ENCODE results near the gene DYNLRB1. TPM values are rescaled to one million over a fixed set of nuclear protein-coding genes. Genes with fewer than 3 reads are reported as not detected.
"Not testable (repeated sequence)": the region's sequence is repeated elsewhere in the genome, so short reads cannot be mapped to it uniquely, and the experiment has no call there.

Gene DYNLRB1
- total RNA-seq, 1 experiment from 2014 or later, result 142 TPM

DNA sequence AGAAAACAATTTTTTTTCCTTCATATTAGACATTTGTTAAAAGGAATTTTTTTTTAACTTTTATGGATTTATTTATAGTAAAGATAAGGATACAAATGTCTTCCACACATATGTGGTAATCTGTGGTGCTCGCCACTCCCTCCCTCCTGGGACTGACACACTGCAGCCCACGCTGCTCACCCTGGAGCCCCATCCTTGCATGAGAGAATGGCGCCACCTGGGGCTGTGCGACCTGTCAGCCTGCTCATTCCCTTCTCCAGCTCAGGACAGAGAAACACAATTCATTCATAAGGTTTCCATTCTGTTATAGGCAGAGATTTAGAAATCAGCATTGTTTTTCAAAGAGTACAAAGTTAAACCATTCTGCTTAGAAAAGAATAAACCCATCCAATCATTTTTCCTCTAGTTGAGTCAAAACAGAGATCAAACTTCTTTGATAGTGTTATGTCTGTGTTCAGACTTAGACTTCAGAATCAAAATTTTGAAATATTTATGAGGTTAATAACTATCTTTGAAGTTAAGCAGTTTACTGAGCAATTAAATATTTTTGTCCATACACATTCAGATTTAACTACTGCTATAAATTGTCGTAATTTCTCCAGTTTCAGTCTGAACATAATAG is 42.8 kb upstream of the DYNLRB1 start:
- CTCF ChIA-PET, result interaction anchor here (0.9 to 1.1 kb wide), 3 partner anchors 161 to 283 kb away, joined by 3 to 8 read pairs (median 5); no protein-coding TSS in a partner anchor
- no TSS peak for BruUV-seq (replicated peaks)
- POLR2A ChIA-PET (ENCODE audit: low non-redundant PET), result no interaction called here

DNA sequence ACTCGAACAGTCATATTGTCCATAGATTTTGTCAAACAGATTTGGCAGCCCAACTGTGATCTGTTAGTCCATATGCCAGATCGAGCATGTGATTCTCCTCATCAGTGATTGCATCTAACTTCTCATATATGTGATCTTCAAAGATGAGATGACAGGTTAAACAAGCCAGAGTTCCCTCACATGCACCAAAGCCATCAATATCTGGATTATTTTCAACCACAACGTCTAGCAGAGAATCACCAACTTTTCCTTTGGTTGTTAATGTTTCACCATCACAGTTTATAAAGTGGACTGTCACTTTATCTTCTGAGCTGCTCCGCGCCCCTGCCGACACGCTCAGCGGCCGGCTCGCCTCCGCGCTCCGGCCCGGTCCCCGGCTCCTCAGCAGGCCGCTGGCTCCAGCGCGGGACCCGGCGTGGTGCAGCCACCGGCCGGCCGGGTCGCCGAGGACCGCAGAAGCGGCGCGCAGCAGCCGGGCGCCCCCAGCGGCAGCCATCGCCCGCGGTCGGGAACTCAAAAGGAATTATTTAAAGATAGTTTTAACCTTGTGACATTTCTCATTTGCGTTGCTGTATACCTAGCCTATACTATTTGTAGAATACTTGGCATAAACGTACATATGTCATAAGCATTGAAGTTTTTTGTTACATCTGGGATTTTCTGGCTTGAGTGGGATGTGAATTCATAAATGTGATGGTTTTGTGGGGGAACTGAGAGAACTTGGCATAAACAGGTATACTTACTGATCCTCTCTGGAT is 40.1 kb upstream of the DYNLRB1 start:
- no peak for TF ChIP-seq EZH2 (IDR thresholded peaks at IDR 0.05; ENCODE audit: borderline replicate concordance, low read depth, low read length, poor library complexity, severe bottlenecking)
- TF ChIP-seq, protein P1, sequence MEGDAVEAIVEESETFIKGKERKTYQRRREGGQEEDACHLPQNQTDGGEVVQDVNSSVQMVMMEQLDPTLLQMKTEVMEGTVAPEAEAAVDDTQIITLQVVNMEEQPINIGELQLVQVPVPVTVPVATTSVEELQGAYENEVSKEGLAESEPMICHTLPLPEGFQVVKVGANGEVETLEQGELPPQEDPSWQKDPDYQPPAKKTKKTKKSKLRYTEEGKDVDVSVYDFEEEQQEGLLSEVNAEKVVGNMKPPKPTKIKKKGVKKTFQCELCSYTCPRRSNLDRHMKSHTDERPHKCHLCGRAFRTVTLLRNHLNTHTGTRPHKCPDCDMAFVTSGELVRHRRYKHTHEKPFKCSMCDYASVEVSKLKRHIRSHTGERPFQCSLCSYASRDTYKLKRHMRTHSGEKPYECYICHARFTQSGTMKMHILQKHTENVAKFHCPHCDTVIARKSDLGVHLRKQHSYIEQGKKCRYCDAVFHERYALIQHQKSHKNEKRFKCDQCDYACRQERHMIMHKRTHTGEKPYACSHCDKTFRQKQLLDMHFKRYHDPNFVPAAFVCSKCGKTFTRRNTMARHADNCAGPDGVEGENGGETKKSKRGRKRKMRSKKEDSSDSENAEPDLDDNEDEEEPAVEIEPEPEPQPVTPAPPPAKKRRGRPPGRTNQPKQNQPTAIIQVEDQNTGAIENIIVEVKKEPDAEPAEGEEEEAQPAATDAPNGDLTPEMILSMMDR (conservative IDR thresholded peaks at IDR 0.05; ENCODE audit: low read depth, low read length), result peak; percentile 40; the same call in 1 of the 2 replicates
- H3K27ac ChIP-seq (ENCODE audit: low read depth, low read length, poor library complexity, severe bottlenecking), result no peak overlapping the region
- no peaks in the 10 kb centered on the region for H3K27me3 ChIP-seq (replicated peaks; ENCODE audit: insufficient read depth, low read depth, low read length, poor library complexity)
- ChIA-PET CTCF (no interaction called here), POLR2A (ENCODE audit: low non-redundant PET) (no interaction called here)
- peaks cover 37% of the 10 kb centered on the region for H3K36me3 ChIP-seq (ENCODE audit: insufficient read depth, low read length, poor library complexity, severe bottlenecking)
- H3K4me1 ChIP-seq (ENCODE audit: insufficient read depth, low read length, poor library complexity, severe bottlenecking), result no peaks in the 10 kb centered on the region
- no peaks in the 10 kb centered on the region for H3K9me3 ChIP-seq (ENCODE audit: low read depth, low read length, poor library complexity, severe bottlenecking)
- H3K4me3 ChIP-seq (ENCODE audit: low read depth, low read length, poor library complexity, severe bottlenecking), result no peak overlapping the region
- DNase-seq (ENCODE audit: low spot score), result no peak
- BruUV-seq (replicated peaks), result no TSS peak
- intact Hi-C loops (cut with micrococcal nuclease; ENCODE audit: unreplicated experiment), result no loop called here

More for the DNA sequence above, 42.8 kb upstream of the DYNLRB1 start:
- TF ChIP-seq, protein P1 (conservative IDR thresholded peaks at IDR 0.05; ENCODE audit: low read depth, low read length), result peak; percentile 55
- no peak for TF ChIP-seq EZH2 (IDR thresholded peaks at IDR 0.05; ENCODE audit: borderline replicate concordance, low read depth, low read length, poor library complexity, severe bottlenecking)
- Histone ChIP-seq H3K27me3 (replicated peaks; ENCODE audit: insufficient read depth, low read depth, low read length, poor library complexity) (no peaks in the 10 kb centered on the region), H3K4me3 (ENCODE audit: low read depth, low read length, poor library complexity, severe bottlenecking) (no peak overlapping the region), H3K4me1 (ENCODE audit: insufficient read depth, low read length, poor library complexity, severe bottlenecking) (no peaks in the 10 kb centered on the region), H3K36me3 (ENCODE audit: insufficient read depth, low read length, poor library complexity, severe bottlenecking) (peaks cover 13% of the 10 kb centered on the region), H3K9me3 (ENCODE audit: low read depth, low read length, poor library complexity, severe bottlenecking) (no peaks in the 10 kb centered on the region), H3K27ac (ENCODE audit: low read depth, low read length, poor library complexity, severe bottlenecking) (no peak overlapping the region)
- DNase-seq (ENCODE audit: low spot score), result peak; percentile 64
- intact Hi-C loops (cut with micrococcal nuclease; ENCODE audit: unreplicated experiment), result loop anchor here (5.0 kb wide), 1 partner anchor 161 kb away; no protein-coding TSS in a partner anchor

DNA sequence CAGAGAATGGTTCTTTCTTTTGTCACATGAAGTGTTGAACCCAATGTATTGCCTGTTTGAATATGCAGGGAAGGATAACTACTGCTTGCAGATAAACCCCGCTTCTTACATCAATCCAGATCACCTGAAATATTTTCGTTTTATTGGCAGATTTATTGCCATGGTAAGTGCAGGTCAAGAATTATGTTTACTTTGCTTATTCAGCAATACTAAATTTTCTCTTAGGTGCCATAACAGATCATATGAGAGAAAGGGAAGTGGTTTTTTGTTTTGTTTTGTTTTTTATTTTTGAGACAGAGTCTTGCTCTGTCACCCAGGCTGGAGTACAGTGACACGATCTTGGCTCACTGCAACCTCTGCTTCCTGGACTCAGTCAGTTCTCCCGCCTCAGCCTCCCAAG is 36.6 kb upstream of the DYNLRB1 start:
- no peak for TF ChIP-seq EZH2 (IDR thresholded peaks at IDR 0.05; ENCODE audit: borderline replicate concordance, low read depth, low read length, poor library complexity, severe bottlenecking)
- TF ChIP-seq, protein P1 (conservative IDR thresholded peaks at IDR 0.05; ENCODE audit: low read depth, low read length), result no peak
- Histone ChIP-seq H3K27me3 (replicated peaks; ENCODE audit: insufficient read depth, low read depth, low read length, poor library complexity) (no peaks in the 10 kb centered on the region), H3K4me3 (ENCODE audit: low read depth, low read length, poor library complexity, severe bottlenecking) (no peak overlapping the region), H3K4me1 (ENCODE audit: insufficient read depth, low read length, poor library complexity, severe bottlenecking) (no peaks in the 10 kb centered on the region), H3K9me3 (ENCODE audit: low read depth, low read length, poor library complexity, severe bottlenecking) (no peaks in the 10 kb centered on the region), H3K27ac (ENCODE audit: low read depth, low read length, poor library complexity, severe bottlenecking) (no peak overlapping the region), H3K36me3 (ENCODE audit: insufficient read depth, low read length, poor library complexity, severe bottlenecking) (peaks cover 57% of the 10 kb centered on the region)
- ChIA-PET POLR2A (ENCODE audit: low non-redundant PET) (interaction anchor here (0.6 kb wide), 1 partner anchor 32 kb away, joined by 3 read pairs; no protein-coding TSS in a partner anchor), CTCF (no interaction called here)
- BruUV-seq (replicated peaks), result no TSS peak
- intact Hi-C loops (cut with micrococcal nuclease; ENCODE audit: unreplicated experiment), result no loop called here
- no peak for DNase-seq (ENCODE audit: low spot score)

DNA sequence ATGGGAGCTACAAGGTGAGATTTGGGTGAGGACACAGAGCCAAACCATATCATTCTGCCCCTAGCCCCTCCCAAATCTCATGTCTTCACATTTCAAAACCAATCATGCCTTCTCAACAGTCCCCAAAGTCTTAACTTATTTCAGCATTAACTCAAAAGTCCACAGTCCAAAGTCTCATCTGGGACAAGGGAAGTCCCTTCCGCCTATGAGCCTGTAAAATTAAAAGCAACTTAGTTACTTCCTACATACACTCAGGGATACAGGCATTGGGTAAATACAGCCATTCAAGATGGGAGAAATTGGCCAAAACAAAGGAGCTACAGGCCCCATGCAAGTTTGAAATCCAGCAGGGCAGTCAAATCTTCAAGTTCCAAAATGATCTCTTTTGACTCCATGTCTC is 34.1 kb upstream of the DYNLRB1 start:
- H3K4me1 ChIP-seq (ENCODE audit: insufficient read depth, low read length, poor library complexity, severe bottlenecking); H3K27ac ChIP-seq (ENCODE audit: low read depth, low read length, poor library complexity, severe bottlenecking); DNase-seq (ENCODE audit: low spot score); H3K4me3 ChIP-seq (ENCODE audit: low read depth, low read length, poor library complexity, severe bottlenecking); POLR2A ChIA-PET (ENCODE audit: low non-redundant PET); intact Hi-C loops (cut with micrococcal nuclease; ENCODE audit: unreplicated experiment); BruUV-seq (replicated peaks); H3K27me3 ChIP-seq (replicated peaks; ENCODE audit: insufficient read depth, low read depth, low read length, poor library complexity); CTCF ChIA-PET; H3K9me3 ChIP-seq (ENCODE audit: low read depth, low read length, poor library complexity, severe bottlenecking): not testable (repeated sequence)
- H3K36me3 ChIP-seq (ENCODE audit: insufficient read depth, low read length, poor library complexity, severe bottlenecking), result peaks cover 59% of the 10 kb centered on the region

DNA sequence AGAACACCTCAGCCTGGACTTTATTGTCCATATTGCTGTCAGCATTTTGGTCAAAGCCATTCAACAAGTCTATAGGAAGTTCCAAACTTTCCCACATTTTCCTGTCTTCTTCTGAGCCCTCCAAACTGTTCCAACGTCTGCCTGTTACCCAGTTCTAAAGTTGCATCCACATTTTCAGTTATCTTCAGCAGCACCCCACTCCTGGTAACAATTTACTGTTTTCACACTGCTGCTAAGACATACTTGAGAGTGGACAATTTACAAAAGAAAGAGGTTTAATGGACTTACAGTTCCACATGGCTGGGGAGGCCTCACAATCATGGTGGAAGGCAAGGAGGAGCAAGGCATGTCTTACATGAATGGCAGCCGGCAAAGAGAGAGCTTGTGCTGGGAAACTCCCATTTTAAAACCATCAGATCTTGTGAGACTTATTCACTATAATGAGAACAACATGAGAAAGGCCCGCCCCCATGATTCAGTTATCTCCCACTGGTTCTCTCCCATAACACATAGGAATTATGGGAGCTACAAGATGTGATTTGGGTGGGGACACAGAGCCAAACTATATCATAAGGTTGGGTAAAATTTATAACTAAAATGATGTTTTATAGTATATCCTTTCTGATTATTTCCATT is 32.5 kb upstream of the DYNLRB1 start:
- H3K4me3 ChIP-seq (ENCODE audit: low read depth, low read length, poor library complexity, severe bottlenecking); DNase-seq (ENCODE audit: low spot score); CTCF ChIA-PET; H3K27ac ChIP-seq (ENCODE audit: low read depth, low read length, poor library complexity, severe bottlenecking); BruUV-seq (replicated peaks); H3K4me1 ChIP-seq (ENCODE audit: insufficient read depth, low read length, poor library complexity, severe bottlenecking); intact Hi-C loops (cut with micrococcal nuclease; ENCODE audit: unreplicated experiment); H3K27me3 ChIP-seq (replicated peaks; ENCODE audit: insufficient read depth, low read depth, low read length, poor library complexity); H3K9me3 ChIP-seq (ENCODE audit: low read depth, low read length, poor library complexity, severe bottlenecking): not testable (repeated sequence)
- H3K36me3 ChIP-seq (ENCODE audit: insufficient read depth, low read length, poor library complexity, severe bottlenecking), result peaks cover 55% of the 10 kb centered on the region
- POLR2A ChIA-PET (ENCODE audit: low non-redundant PET), result interaction anchor here (0.7 kb wide), 1 partner anchor 170 kb away, joined by 3 read pairs; no protein-coding TSS in a partner anchor

All from A673 (cell line).